ENCODE data around the gene SERGEF. TPM values are rescaled to one million over a fixed set of nuclear protein-coding genes. Genes with fewer than 3 reads are reported as not detected.

Gene SERGEF
- total RNA-seq, 1 donor from 2014 or later: 45.5 TPM

DNA sequence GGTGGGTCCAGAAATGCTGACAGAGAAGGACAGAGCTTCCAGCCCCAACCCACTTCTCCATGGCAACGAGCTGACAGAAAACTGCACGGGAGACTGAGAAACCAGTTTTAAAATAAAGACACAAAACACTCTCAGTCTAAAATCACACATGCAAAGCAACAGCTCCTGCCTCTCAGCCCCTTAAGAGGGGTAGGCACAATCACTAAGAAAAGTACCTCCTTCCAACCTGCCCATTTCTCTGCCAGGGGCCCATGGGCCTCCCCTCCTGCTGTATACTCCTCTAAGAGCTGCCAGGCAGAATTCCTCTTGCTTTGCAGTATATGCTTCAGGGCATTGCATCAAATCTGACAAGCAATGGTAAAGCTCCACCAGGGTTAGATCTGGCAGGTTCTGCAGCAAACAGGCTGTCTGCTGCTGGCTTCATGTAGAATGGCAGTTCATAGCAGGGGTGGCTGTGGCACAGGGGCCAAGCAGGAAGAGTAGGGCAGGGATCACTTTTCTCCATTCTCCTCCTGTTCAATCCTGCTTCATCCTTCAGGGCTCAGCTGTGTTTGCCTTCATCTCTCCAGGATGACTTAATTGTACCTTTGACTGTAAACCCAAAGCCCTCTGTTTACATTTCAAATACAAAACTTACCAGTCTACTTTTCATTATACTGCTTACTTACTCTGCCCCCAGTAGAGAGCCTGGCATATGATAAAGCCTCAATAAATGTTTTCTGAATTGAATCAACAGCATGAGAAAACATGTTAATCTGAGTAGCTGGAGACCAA lies 200.6 kb downstream of the SERGEF start:
- DNase-seq: no peak

DNA sequence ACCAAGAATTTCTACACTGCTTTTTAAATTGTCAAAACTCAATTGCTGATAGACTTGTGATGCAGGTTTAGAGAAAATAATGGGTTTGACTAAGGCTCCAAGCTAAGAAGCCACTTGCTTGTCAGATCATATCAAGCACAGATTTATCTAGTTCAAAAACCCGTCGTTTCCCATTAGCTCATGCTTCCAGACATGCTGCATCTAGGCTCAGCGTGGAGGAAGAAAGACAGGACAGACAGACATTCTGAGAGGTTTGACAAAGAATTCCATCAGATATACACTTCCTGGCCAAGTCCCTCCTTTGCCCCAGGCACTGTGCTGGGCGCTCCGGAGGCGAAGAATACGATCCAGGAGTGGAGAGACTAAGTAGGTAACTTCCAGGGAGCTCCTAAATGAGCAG lies 201.5 kb downstream of the SERGEF start:
- DNase-seq: no peak

DNA sequence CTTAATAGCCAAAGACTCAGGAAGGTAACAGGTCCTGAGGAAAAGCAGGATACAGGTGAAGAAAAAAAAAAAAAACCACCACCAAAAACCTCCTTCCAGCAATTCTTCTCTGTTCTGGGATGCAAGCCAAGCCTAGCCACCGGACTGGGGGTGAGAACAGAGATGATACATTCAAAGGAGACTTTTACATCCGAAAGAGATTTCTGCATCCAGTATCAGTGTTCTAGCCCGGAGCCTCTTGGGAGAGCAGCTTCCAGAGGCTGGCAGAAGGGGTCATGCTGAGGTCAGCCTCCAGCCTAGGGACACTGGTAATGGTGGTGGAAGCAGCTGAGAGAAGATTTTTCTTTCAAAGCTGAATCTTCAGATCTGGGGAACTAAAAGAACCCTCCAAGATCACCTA lies 202.1 kb downstream of the SERGEF start:
- DNase-seq: no peak

DNA sequence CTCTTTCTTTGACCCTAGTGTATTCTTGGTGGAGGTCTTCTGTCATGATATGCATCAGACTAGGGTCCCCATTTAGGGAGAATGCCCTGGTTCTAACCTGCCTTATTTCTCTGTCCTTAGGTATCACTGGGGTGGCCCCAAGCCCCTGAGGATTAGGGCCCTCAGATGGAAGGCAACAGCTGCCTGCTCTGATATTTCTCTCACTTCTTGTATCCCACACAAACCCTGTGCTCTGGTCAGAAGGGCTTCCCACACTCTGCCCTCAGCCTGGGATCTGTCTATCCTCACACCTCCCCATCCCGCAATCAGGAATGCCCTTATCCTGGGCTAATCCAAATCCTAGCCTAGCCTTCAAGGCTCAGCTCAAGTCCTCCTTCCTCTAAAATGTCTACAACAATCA lies 202.8 kb downstream of the SERGEF start:
- no peak for DNase-seq

DNA sequence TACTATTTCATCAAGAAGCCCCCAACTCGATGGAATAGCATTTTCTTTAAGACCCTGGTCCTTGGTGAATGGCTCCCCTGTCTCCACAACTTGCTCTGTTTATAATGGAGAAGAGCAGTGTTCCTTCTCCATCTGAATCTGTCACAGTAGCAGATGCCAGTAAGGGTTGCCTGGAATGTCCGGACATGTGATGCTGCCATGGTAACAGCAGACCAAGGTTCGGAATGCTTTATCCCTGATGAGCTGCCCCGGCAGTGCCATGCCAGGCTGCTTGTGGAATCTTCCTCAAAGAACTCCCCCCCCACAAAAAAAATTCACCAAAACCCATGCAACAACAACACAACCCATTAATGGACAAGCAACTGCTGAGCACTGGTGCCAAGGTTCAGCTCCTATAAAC lies 205.8 kb downstream of the SERGEF start:
- no peak for DNase-seq

DNA sequence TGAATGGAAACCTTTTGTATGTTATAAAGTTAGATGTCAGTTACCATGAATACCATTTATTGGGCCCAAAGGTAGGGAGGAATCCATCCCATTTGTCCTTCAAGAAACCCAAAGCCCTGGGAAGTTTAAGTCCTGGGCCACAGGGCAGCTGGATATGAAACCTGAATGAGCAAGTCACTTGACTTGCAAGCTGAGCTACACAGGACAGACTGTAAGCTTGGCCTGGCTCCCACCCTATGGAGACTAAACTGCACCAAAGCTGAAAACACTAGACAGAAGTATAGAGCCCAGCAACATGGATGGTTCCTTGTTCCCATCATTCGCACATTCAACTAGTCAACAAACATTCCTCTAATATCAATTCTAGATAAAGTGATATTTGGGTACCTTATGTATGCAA lies 207.0 kb downstream of the SERGEF start:
- no peak for DNase-seq

DNA sequence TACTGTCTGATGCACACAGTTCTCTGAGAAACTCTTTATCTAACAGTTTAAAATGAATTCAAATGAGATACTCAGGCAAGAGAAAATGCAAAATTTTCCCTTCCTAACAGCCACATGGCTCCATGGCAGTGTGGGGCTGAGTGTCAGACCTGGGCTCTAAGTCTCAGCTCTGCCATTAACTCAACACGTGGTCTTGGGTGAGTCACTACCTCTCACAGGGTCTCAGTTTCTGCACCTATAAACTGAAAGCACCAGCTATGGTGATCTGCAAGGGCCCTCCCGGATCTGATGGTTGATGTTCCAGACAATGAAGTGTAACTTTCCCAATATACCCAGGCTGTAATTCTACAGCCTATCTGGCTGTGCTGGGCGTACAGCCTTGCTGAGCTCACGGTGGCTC lies 207.8 kb downstream of the SERGEF start:
- no peak for DNase-seq

DNA sequence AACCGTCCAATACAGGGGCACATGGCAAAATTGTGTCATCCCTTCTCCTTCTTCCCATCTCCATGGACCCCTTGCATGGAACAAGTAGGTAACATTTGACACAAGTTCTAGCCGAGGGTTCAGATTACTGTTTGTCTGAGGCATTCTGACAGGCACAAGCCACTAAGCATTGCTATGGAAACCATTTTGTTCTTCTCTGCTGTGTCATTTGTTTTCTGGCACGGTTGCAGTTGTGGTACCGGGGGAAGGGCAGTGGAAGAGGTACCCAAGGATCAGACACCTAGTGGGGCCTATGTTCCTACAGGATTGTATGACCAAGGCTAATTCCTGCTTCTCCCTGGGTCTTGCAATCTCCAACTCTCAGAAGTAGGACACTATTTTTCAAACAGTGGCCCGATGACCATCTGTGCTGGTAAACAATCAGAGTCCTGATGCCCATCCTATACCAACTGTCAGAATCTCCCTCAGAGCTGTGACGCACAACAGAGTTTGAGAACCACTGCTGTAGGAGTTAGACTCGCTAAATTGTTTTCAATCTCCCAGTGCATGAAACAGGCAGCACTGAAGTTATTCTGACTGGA lies 209.0 kb downstream of the SERGEF start:
- no peak for DNase-seq

DNA sequence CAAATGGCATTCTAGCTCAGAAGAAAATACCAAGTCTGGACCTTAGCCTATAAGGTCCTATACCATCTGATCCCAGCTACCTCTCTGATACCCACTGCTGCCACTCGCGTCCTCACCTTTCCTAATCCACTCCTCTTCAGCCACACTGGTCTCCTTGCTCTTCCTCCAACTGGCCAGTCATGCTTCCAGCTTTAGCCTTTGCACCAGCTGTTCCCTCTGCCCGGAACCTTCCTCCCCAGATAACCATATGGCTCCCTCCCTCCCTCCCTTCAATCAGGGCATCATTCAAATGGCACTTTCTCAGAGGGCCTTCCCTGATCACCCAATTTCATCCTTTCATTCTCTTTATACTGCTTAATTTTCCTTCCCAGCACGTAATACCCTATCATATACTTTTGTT lies 210.4 kb downstream of the SERGEF start:
- DNase-seq: no peak

DNA sequence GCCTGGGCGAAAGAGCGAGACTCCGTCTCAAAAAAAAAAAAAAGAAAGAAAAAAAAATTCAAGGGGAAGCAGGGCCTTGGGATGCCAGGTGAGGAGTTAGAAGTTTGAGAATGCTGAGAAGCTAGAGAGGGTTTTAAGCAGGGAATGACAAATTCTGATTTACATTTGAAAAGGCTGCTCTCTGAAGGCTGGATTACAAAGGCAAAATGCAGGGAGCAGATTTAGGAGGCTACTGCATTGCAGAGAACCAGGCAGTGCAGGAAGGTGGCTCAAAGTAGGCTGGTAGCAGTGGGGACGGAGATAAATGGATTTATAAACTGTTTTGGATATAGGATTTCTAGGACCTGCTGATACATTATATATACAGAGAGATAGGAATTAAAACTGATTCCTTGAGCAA lies 211.7 kb downstream of the SERGEF start:
- no peak for DNase-seq

DNA sequence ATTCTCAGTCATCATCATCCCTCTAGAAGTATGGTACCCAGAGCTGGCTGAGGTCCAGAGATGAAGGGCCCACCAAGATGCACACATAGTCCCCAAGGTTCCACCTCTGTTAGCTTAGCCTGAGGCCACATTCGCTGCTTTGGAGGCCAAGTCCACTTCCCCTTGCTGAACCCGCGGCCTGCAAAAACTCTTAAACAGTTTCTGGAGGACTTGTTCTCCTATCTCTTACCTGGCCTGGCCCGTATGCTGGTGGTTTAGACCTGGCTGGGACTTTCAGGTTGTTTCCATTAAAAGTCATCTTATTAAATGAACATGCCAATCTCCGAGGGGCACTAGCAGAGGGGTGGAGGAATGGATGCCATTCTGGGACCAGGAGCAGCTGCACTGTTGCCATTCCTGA lies 213.7 kb downstream of the SERGEF start:
- no peak for DNase-seq

DNA sequence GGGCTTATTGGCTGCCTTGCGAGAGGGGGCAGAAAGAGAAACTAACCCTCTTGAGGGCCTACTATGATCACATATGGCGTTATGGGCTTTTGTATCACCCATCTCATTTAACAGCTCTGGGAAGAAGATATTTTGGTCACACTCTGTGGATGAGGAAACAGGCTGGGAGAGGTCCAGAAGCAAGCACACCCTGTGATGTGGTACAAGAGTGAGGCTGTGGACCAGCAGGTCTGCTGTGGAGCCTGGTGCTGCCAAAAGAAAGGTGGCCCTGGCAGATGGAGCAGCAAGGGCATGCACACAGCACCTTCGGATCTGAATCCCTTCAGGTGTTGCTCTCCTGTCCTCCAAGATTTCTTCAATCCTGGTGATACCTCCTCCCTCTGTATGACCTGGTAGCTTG lies 214.1 kb downstream of the SERGEF start:
- no peak for DNase-seq

DNA sequence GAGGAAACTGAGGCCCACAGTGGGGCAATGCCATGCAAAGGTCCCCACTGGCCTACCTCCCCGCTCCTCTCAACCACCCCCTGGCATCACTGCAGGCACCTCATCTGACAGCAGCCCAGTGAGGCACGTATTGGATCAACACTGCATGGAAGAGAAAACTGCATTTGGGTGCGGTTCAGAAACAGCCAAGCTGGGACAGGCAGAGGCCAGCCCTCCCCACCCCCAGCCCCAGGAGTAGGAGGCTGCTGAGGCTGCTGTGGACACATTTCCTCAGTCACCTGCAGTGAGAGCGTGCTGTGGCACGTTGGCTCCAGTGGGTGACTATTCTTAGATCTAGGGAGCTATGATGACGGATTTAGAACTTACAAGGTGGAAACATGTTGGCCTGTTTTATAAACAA lies 214.6 kb downstream of the SERGEF start:
- peak; percentile 66 for DNase-seq

DNA sequence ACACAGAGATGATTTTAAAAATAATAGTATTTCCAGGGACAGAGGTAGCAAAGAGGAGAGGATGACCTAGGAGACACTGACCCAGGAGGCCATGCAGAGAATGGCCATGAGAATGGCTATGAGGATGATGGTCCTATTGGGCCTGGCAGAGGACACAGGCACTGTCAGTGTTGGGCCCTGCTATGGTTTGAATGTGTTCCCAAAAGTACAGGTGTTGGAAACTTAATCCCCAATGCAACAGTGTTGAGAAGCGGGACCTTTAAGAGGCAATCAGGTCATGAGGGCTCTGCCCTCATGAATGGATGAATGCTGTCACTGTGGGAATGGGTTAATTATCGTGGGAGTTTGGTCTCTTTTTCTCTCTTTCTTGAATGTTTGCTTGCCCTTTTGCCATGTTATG lies 216.7 kb downstream of the SERGEF start:
- no peak for DNase-seq

DNA sequence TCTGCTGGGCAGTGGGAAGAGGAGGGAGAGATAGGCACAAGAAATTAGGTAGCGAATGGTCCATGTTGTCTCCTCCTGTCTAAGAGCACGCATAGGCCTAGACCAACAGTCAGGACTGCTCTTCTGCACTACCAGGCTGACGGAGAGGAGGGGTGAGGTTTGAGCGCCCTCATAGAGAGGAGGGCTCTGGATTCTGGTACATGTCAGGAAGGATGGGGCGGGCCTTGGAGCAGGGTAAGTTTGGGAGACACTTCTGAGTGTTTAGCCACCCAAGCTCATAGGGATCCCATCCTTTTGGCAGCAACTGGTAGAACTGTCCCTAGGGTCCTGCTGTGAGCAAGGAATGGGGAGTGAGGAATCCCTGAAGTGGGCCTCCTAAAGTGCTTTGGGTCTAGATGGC lies 217.9 kb downstream of the SERGEF start:
- DNase-seq: no peak

DNA sequence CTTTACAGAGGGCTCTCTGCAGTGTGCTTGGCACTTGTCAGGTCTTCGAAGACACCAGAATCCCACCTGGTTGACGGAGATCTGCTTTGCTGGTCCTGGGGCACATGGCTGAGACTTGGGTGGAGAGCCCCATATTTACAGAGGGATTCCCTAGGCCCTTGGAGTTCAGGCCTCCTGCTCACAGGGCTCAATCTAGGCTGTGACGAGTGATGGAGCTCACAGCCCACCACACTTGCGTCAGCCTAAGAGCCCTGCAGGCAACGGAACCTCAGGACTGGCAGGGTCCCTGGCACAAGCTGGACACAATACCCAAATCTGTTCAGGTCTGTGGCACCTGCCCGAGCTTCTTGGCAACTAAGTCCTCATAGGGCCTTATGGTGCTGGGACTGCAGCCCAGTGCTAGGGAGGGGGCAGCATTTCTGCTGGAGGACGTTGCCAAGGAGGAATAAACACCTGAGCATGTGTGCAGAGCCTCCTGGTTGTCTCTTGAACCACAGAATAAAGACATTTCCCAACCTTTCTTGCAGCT lies 219.1 kb downstream of the SERGEF start:
- DNase-seq: no peak

DNA sequence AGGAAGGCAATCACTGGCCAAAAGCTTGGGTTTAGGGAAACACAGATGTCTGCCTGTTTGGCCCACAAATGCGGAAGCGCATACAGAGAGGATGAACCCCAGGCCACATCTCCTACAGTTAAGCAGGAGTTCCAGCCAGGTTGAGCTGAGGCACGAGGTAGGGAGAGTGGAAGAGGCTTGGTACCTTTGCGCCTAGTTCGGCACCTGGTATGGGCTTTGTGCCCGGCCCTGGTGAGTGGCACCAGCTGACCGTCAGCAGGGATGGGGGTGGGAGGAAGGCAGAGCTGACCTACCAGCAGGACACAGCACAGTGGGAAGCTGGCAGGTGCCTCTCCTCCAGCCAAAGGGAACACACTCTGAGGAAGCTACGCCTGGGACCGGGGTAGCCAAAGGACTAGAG lies 220.7 kb downstream of the SERGEF start:
- no peak for DNase-seq

DNA sequence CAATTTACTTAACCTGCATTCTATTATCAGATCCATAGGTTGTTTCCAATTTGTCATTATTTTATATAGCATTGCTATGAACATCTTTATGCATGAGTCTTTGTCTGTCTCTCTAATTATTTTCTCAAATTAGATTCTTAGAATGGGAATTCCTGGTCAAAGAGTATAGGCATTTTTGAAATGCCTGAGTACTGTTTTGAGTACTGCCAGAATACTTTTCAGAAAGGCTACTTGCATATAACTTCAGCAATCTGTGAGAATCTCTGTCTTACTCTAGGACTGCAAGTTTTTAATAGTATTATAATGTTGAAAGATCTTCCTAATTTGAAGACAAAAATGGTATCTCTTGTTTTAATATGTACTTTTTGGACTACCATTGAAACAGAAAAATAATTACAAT lies 221.7 kb downstream of the SERGEF start:
- DNase-seq: no peak

DNA sequence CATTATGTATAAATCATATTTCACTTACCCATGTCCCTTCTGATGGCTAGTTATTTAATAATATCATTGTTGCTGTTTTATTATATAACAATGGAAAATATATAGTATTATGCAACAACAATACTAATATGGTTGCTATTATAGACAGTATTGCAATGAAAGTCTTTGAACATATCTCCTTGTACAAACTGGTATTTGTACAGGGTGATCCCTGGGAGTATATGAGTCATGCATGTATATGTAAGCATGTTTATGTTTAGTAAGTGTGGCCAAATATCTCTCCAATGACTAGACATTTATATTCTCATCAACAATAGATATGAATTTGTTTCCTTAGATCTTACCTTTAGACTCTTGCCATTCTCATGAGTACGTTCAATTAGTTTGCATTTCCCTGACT lies 222.4 kb downstream of the SERGEF start:
- no peak for DNase-seq

DNA sequence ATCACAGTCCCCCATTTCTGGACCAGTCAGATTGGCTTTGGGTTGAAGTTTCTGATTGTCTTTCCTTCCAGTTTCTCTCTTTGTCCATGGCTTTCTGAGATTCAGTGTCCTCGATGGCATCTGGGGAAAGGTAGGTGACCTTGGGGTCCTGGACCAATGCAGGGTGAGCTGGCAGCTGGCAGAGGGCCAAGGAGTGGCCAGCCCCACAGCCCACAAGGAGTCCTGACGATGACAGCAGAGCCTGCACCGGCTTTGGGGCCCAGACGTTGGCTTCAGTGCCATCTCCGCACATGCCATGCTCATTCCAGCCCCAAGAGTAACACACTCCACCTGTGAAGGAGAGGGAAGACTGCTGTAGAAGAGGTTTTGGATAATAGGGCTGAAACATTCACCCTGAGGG lies 224.8 kb downstream of the SERGEF start:
- no peak for DNase-seq

DNA sequence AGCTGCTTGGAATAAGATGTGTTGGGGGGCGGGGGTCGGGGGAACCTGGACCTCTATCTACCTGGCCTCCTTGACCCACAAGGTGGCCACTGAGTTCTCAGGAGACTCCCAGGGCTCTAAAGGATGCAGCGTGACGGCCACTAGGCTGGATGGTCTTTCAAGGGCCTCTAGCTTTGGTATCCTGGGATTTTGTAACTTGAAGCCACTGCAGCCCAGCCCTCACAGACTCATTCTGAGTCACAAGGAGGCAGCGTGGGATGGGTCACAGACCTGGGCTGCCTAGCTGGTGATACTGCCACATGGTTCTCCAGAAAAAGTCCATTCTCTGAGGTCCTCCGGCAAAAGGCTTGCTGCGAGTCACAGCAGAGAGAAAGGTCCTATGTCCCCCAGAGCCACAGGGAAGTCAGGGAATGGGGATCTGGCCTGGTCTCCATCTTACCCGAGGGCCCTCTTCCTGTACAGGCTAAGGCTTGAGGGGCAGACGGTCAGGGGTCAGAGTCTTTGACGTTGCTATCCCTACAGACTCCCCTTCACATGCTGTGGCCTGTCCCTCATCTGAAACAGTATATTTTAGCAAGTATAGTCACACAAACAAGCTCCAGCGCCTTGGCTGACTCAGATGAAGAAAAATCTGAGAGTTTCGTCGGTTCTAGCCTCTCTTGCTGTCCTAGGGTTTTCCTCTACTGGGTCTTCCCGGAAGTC lies 225.9 kb downstream of the SERGEF start:
- no peak for DNase-seq

DNA sequence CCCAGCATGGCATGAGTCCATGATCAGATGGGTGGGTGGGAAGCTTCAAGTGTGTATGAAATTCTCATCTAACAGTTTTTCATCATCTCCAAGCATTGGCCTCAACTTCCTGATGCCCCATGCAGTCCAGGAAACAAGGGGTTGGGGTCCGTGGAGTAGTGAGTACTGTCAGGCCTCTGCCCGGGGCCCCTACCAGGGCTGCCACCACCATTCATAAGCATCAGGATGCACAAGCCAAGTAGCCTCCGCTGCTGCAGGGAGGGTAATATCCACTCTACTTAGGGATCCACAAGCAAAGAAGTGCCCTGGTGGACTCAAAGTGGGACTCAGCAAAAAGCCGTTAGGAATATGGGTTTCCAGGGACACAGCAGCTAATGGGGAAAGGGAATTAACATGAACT lies 229.0 kb downstream of the SERGEF start:
- no peak for DNase-seq

DNA sequence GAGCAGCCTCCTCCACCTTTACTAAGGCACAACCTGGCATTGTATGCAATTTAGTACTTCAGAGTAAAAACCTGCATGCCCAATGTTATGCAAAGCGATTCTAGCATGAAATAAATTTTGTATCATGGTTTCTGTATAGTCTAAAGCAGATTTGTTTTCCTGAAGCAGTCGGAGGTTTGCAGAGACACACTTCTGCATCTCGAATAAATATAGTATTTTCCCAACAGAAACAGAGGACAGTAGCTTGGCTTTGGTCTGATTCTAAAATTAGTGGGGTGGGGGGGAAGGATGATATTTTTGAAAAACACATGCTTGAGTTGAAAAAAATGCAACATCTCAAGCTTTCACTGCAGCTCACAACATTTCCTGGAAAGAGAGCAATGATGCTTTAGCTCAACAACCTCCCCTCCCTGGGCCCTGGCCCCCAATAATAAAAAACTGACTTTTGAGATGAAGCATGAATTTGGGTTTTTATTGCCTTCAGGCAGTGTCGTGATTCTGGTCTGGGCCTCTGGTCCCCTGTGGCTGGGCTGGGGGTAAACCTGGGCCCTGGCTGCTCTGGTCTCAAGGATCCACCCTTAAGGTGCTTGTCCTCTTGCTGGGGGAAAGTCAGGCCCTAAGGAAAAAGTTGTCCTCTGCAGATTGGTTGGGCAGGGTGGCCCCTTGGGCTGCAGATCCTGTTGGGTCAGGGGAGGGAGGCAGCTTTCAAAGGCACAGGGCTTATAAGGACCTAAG lies 230.1 kb downstream of the SERGEF start:
- DNase-seq: no peak

Data from occipital lobe (tissue), 2 donors.